RWPE1 (cell line): ENCODE data around the gene MRTFB.
A peak's percentile ranks its signal among the peaks of the same experiment; 100 is the strongest.

ENCODE experiments used
- CTCF ChIA-PET: fragments of 350-600 bp; sonication (Branson Sonifier 250); formaldehyde crosslinking; extraction: SDS; loops from one replicate; lab custom pipeline; 2021; lab: Yijun Ruan, JAX
- POLR2A ChIA-PET: fragments of 400-600 bp; formaldehyde crosslinking; extraction: SDS; loops from one replicate; lab custom pipeline; 2020; ENCODE audit warnings: antibody characterized with exemption; ENCODE audit not compliant: low non-redundant PET; lab: Yijun Ruan, JAX
- DNase-seq: peaks from one replicate; pipeline ENCODE4 v3.0.0; 2012; ENCODE audit warnings: low spot score
- H3K27ac ChIP-seq: fragments of 450-650 bp; 2 replicates; pipeline ENCODE4 v1.5.1; 2017
- TF ChIP-seq, protein P1 (sequence below): fragments of 450-650 bp; conservative IDR thresholded peaks from 2 replicates; pipeline ENCODE4 v1.5.1; 2017; ENCODE audit warnings: low read depth, mild to moderate bottlenecking

The MRTFB gene

DNA sequence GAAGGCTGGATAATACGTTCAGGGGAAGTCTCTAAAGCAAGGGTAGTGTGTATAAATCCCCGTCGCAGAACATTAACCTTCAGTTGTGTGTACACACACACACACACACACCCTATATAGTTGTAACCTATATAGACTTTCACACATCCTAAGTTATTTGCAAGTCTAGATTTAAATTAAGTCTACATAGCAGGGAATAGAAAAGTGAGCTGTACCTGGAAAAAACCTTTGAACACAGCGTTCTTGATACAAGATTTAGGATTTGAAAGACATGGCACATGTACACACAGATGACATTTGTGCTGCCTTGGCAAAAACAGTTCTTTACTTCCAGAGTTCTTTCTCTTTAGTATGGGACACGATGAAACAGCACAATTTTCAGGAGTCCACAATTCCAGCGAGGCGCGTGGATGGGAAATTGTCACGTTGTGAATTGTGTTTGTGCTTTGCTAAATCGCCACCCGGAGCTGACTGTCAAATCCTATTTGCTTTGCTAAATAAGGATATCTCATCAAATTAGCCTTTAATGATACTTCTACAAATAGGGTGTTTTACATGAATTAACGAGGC lies 233.9 kb downstream of the MRTFB start:
- ChIA-PET POLR2A (no interaction called here), CTCF (no interaction called here)
- H3K27ac ChIP-seq = peak overlapping the region; percentile 32
- no peak for DNase-seq
- TF ChIP-seq, protein P1, sequence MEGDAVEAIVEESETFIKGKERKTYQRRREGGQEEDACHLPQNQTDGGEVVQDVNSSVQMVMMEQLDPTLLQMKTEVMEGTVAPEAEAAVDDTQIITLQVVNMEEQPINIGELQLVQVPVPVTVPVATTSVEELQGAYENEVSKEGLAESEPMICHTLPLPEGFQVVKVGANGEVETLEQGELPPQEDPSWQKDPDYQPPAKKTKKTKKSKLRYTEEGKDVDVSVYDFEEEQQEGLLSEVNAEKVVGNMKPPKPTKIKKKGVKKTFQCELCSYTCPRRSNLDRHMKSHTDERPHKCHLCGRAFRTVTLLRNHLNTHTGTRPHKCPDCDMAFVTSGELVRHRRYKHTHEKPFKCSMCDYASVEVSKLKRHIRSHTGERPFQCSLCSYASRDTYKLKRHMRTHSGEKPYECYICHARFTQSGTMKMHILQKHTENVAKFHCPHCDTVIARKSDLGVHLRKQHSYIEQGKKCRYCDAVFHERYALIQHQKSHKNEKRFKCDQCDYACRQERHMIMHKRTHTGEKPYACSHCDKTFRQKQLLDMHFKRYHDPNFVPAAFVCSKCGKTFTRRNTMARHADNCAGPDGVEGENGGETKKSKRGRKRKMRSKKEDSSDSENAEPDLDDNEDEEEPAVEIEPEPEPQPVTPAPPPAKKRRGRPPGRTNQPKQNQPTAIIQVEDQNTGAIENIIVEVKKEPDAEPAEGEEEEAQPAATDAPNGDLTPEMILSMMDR = no peak

DNA sequence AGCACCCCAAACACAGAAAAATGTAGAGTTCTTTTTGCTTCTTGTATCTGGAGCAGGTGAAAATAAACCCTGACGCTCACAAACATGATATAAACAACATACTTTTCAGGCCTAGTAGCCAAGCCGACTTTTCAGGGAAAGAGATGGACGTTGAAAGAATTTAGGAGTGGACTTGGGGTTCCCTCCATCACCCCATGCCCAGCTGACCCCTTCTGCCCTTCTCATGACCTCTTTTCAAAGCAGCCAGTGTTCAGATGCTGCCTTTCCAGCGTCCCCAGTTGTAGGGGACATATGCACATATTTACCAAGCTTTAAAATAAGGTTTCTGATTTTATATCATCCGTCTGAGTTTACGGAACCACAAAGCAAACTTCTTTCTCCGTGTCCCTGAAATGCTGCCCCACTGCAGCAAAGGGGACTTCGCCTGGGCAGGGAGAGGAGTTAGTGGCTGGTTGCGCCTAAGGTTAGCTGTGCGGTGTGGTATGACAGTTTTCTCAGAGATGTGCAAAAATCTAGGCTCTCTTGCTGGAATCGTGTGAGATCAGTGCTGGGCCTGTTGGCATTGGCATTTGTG lies 235.5 kb downstream of the MRTFB start:
- ChIA-PET POLR2A (no interaction called here), CTCF (no interaction called here)
- H3K27ac ChIP-seq = peak overlapping the region; percentile 73
- DNase-seq = no peak
- TF ChIP-seq, protein P1 = no peak

DNA sequence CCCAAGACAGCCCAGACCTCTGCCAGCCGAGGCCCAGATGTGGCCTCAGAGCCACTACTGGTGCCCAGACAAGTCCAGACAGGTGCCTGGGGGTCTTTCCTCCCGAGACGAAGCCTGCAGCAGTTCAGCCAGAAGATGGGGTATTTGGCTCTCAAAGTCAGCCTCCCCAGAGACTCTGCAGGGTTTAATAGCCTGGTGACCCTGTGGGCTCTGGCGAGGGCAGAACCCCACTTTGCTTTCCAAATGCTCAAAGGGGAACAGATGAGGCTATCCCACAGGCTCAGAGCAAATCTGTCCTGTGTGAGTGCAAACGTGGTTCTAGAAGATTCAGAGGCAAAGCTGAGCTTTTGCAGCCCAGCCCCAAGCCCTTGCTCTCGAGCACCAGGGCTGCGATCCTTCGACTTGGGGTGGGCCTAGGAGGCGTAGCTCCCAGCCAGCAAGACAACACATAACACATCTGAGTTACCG lies 236.0 kb downstream of the MRTFB start:
- H3K27ac ChIP-seq = peak overlapping the region; percentile 73
- ChIA-PET POLR2A (no interaction called here), CTCF (no interaction called here)
- DNase-seq = no peak
- TF ChIP-seq, protein P1 = no peak

DNA sequence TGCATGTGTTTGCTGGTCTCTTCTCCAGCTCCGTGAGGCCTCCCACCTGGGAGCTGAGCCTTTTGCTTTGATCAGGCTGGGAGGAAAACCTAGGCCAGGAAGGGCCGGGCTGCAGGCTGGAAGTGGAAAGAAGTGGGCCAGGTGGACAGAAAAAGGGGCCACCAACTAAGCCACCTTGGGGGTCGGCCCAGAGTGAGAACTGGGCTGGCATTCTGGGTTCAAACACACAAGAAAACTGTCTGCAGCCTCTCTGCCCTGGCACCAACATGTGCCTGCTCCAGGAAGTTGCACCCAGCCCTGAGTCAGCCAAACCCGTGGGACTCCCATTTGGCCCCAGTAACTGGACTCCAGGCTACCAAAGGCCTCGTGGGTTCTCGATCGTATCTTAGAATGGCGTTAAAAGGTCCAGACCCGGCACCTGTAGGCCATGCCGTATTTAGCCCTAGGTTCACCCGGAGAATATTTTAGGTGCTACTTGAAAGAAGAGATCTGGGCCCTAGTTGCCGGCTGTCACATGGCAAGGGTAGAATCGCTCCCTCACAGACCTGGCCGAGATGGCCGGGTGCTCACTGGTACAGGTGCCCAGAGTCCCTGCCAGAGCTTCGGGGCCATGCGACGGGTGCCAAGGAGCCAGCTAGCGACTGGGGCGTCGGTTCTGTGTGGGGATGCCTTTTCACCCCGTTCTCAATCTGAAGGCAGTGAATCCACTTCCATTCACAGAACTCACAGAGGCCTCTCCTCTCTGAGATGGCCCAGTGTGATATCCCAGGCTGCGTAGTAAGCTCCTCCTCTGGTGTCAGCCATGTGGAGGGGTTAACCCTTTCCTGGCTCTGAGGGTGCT lies 236.6 kb downstream of the MRTFB start:
- TF ChIP-seq, protein P1 = no peak
- H3K27ac ChIP-seq = peak overlapping the region; percentile 73
- DNase-seq = no peak
- ChIA-PET CTCF (interaction anchor here (0.5 to 0.7 kb wide), 2 partner anchors 22 to 65 kb away, joined by 3 read pairs; no protein-coding TSS in a partner anchor), POLR2A (no interaction called here)

DNA sequence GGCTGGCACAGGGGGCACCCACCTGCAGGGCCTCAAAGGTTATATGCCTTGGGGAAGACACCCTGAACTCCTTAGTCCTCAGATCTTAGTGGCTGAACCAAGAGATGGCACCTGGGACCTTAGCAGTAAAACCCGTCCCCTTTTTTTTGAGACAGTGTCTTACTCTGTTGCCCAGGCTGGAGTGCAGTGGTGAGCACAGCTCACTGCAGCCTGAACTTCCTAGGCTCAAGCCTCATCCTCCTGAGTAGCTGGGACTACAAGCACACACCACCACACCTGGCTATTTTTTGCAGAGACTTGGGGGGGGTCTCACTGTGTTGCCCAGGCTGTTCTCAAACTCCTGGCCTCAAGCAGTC lies 237.2 kb downstream of the MRTFB start:
- POLR2A ChIA-PET = no interaction called here
- DNase-seq = no peak
- TF ChIP-seq, protein P1 = no peak
- CTCF ChIA-PET = interaction anchor here (0.7 kb wide), 2 partner anchors 64 to 299 kb away, joined by 3 read pairs; no protein-coding TSS in a partner anchor
- peak overlapping the region; percentile 73 for H3K27ac ChIP-seq
